Measurements from ENCODE around the gene VWA5B1. TPM values are rescaled to one million over a fixed set of nuclear protein-coding genes. Genes with fewer than 3 reads are reported as not detected.

The VWA5B1 gene
- total RNA-seq, 4 donors from 2014 or later, result 0.12 TPM; not detected in 3

DNA sequence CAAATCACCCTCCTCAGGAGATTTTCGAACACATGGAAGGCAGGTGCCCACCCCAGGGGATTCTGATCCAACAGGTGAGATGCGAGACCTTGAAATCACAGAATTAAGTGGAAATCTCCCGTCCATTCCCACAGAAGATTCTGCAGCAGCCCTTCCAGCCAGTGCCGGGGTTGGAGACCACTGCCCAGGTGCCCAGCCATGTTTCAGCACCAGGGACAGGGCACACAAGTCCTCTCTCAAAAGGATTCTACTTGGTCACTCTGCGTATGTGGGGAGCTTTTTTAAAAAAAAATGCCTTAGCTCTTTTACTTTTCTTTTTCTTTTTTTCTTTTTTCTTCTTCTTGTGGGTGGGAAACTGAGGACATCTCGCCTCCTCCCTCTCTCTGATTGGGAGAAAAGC, 80.7 kb downstream of the VWA5B1 start:
- Histone ChIP-seq H3K4me3 (no peak overlapping the region), H3K4me1 (peaks cover 0 to 13% (median 6%) of the 10 kb centered on the region in 3 donors), H3K36me3 (no peaks in the 10 kb centered on the region), H3K27ac (no peak overlapping the region), H3K27me3 (peaks cover 98% of the 10 kb centered on the region), H3K9me3 (no peaks in the 10 kb centered on the region)
- WGBS, 2 donors (ENCODE audit: low coverage in 1 of 2), result 28 to 30% methylated on average over 5 of the region's 6 CpGs
- TF ChIP-seq CTCF (IDR thresholded peaks at IDR 0.05) (no peak), EP300 (IDR thresholded peaks at IDR 0.05) (no peak), POLR2A (IDR thresholded peaks at IDR 0.05) (no peak), POLR2AphosphoS5 (IDR thresholded peaks at IDR 0.05) (no peak)
- no peak for ATAC-seq

- Histone ChIP-seq H3K27ac (no peak overlapping the region), H3K4me1 (peaks cover 0 to 8% (median 1%) of the 10 kb centered on the region in 3 donors), H3K27me3 (peaks cover 98% of the 10 kb centered on the region), H3K36me3 (no peaks in the 10 kb centered on the region), H3K9me3 (no peaks in the 10 kb centered on the region), H3K4me3 (no peak overlapping the region)
- no peak for ATAC-seq
- WGBS, 2 donors (ENCODE audit: low coverage in 1 of 2), result 19 to 36% methylated on average over 2 of the region's 2 CpGs
- TF ChIP-seq POLR2AphosphoS5 (IDR thresholded peaks at IDR 0.05) (no peak), EP300 (IDR thresholded peaks at IDR 0.05) (no peak), CTCF (IDR thresholded peaks at IDR 0.05) (no peak)
These were observed 81.2 kb downstream of the VWA5B1 start for GRCh38 chr1:20371883-20372282.

DNA sequence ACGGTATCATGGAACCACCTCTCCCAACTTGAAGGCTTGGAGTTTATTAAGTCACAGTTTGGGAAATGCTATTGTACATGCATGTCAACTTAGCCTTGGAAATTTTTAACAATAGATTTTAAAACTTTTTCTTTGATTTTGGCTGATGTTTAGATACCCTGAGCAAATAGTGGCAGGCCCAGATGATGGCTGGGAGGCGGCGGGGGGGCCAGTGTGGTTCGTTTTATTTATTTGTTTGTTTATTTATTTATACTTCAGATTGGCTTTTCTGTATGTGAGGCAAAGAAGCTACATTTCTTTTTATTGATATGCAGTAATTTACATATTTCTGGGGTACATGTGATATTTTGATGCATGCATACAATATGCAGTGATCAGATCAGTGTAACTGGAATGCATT, 82.0 kb downstream of the VWA5B1 start:
- H3K27me3 ChIP-seq, result peaks cover 98% of the 10 kb centered on the region
- H3K9me3 ChIP-seq, result no peaks in the 10 kb centered on the region
- ATAC-seq, result no peak
- H3K4me1 ChIP-seq, result peaks cover 0 to under 1% (median 0%) of the 10 kb centered on the region in 3 donors
- no peak for TF ChIP-seq POLR2A (IDR thresholded peaks at IDR 0.05)
- no peak for TF ChIP-seq EP300 (IDR thresholded peaks at IDR 0.05)
- TF ChIP-seq CTCF (IDR thresholded peaks at IDR 0.05), result no peak
- TF ChIP-seq POLR2AphosphoS5 (IDR thresholded peaks at IDR 0.05), result no peak
- no peak overlapping the region for H3K4me3 ChIP-seq
- no peaks in the 10 kb centered on the region for H3K36me3 ChIP-seq
- WGBS, 2 donors (ENCODE audit: low coverage in 1 of 2), result 58 to 76% methylated on average over 4 of the region's 4 CpGs
- no peak overlapping the region for H3K27ac ChIP-seq

DNA sequence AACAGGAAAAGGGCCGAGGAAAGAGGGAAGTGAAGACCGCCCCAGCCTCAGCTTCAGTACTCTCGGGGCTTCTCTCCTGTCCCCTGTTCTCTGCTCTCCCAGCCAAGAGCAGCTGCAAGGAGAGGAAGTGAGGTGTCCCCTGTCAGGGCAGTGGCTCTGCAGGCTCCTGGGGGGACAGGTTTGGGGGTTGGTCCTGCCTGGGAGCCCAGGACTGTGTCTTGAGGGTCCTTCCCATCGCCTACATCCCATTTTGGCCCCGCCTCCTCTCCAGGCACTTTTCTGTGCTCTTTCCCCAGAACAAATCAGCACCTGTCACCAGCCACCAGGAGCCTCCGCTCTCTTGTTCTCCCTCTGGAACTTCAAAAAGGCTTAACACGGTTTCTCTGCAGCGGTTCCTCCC, 82.6 kb downstream of the VWA5B1 start:
- 23 to 30% methylated on average over 7 to 8 of the region's 8 CpGs for WGBS, 2 donors (ENCODE audit: low coverage in 1 of 2)
- Histone ChIP-seq H3K36me3 (no peaks in the 10 kb centered on the region), H3K9me3 (no peaks in the 10 kb centered on the region), H3K4me3 (no peak overlapping the region), H3K27ac (no peak overlapping the region), H3K4me1 (no peaks in the 10 kb centered on the region), H3K27me3 (peaks cover 98% of the 10 kb centered on the region)
- no peak for ATAC-seq
- no peak for TF ChIP-seq POLR2AphosphoS5 (IDR thresholded peaks at IDR 0.05)
- TF ChIP-seq EP300 (IDR thresholded peaks at IDR 0.05), result no peak
- TF ChIP-seq POLR2A (IDR thresholded peaks at IDR 0.05), result no peak
- no peak for TF ChIP-seq CTCF (IDR thresholded peaks at IDR 0.05)

GRCh38 chr1:20373764-20374163, 83.1 kb downstream of the VWA5B1 start:
- Histone ChIP-seq H3K4me3 (no peak overlapping the region), H3K36me3 (no peaks in the 10 kb centered on the region), H3K9me3 (no peaks in the 10 kb centered on the region), H3K27ac (no peak overlapping the region), H3K27me3 (peaks cover 95% of the 10 kb centered on the region), H3K4me1 (no peaks in the 10 kb centered on the region)
- TF ChIP-seq EP300 (IDR thresholded peaks at IDR 0.05), result no peak
- no peak for TF ChIP-seq POLR2AphosphoS5 (IDR thresholded peaks at IDR 0.05)
- TF ChIP-seq CTCF (IDR thresholded peaks at IDR 0.05), result no peak
- TF ChIP-seq POLR2A (IDR thresholded peaks at IDR 0.05), result no peak
- 79 to 86% methylated on average over 2 of the region's 2 CpGs for WGBS, 2 donors (ENCODE audit: low coverage in 1 of 2)
- ATAC-seq, result no peak

Measured in gastroesophageal sphincter (tissue), 4 donors.